ENCODE data around the gene SH2B3. TPM values are rescaled to one million over a fixed set of nuclear protein-coding genes. Genes with fewer than 3 reads are reported as not detected.

Gene SH2B3
- total RNA-seq, 1 experiment from 2014 or later = 40.3 TPM

GRCh38 chr12:111448846-111449790 is 43.4 kb downstream of the SH2B3 start:
- Mint-ChIP-seq H3K36me3 (ENCODE audit: insufficient read depth in 1 of 3, low read depth in 3 of 3) (peaks cover 24 to 72% (median 56%) of the 10 kb centered on the region in 3 experiments; a peak in 6 of 7 replicates), H3K27me3 (ENCODE audit: low read depth) (no peaks in the 10 kb centered on the region), H3K9me3 (no peaks in the 10 kb centered on the region), H3K4me3 (no peak overlapping the region), H3K27ac (peak overlapping the region in 1 of 3 experiments; percentile 23; a peak in 2 of 7 replicates), H3K4me1 (peaks cover 12 to 16% of the 10 kb centered on the region in 2 experiments)
- Histone ChIP-seq H3K9ac (ENCODE audit: extremely low read depth, insufficient read length, low read length) (no peak overlapping the region), H3K27me3 (ENCODE audit: insufficient read depth, low read length) (no peaks in the 10 kb centered on the region), H2BK12ac (ENCODE audit: insufficient read length, low read depth, low read length) (no peak overlapping the region), H2BK120ac (ENCODE audit: low read depth, low read length, poor library complexity, severe bottlenecking) (no peak overlapping the region), H3K23ac (ENCODE audit: insufficient read length, low read depth, low read length) (no peak overlapping the region), H3K4me2 (ENCODE audit: insufficient read depth, insufficient read length, low read length) (no peak overlapping the region), H2AFZ (ENCODE audit: low read length) (no peak overlapping the region), H3K14ac (ENCODE audit: insufficient read depth, low read length) (no peak overlapping the region), H4K8ac (replicated peaks; ENCODE audit: insufficient read length, low read depth, low read length) (no peak overlapping the region), H2AK5ac (ENCODE audit: insufficient read length, low read length) (no peak overlapping the region), H4K91ac (ENCODE audit: insufficient read length, low read depth, low read length) (no peak overlapping the region), H3K18ac (ENCODE audit: insufficient read length, low read depth, low read length) (no peak overlapping the region), H3K79me2 (ENCODE audit: insufficient read depth, low read length) (no peaks in the 10 kb centered on the region), H3K4me1 (ENCODE audit: insufficient read depth, low read length) (no peaks in the 10 kb centered on the region; the same call in 1 of the 2 replicates), H3T11ph (ENCODE audit: low read length) (no peak overlapping the region), H3K27ac (ENCODE audit: insufficient read length, low read depth, low read length) (no peak overlapping the region), H4K20me1 (ENCODE audit: control insufficient read depth, insufficient read depth, insufficient read length) (no peaks in the 10 kb centered on the region), H3K9me3 (ENCODE audit: control insufficient read depth, low read depth, low read length) (no peaks in the 10 kb centered on the region), H3K56ac (ENCODE audit: insufficient read length, low read depth, low read length) (no peak overlapping the region), H2BK5ac (ENCODE audit: insufficient read length, low read length) (no peak overlapping the region), H4K5ac (ENCODE audit: insufficient read length, low read depth, low read length) (no peak overlapping the region), H3K23me2 (ENCODE audit: insufficient read length, low read depth, low read length, poor library complexity, severe bottlenecking) (no peaks in the 10 kb centered on the region), H2BK20ac (ENCODE audit: low read depth, low read length, poor library complexity, severe bottlenecking) (no peak overlapping the region), H3K79me1 (ENCODE audit: insufficient read depth, low read depth, low read length, poor library complexity, severe bottlenecking) (no peaks in the 10 kb centered on the region), H2BK15ac (ENCODE audit: low read depth, low read length) (no peak overlapping the region), H3K4ac (ENCODE audit: low read depth, low read length) (no peak overlapping the region)
- TF ChIP-seq CTCF (conservative IDR thresholded peaks at IDR 0.05) = no peak
- DNase-seq = no peak
- WGBS (ENCODE audit: extremely low coverage, insufficient read length, low lambda C conversion rate) = no CpG with 5 or more reads among the region's 4 CpGs

Measured in H9 (cell line).